HG03025 (cell line): ENCODE results near the gene RPP25.
A peak's percentile ranks its signal among the peaks of the same experiment; 100 is the strongest.
"Not testable (repeated sequence)": the region's sequence is repeated elsewhere in the genome, so short reads cannot be mapped to it uniquely, and the experiment has no call there.

Experiments used
- ATAC-seq: cut with Tn5 transposase; IDR thresholded peaks from one replicate; pipeline ENCODE4 v1.9.1; 2021; ENCODE audit warnings: mild to moderate bottlenecking, moderate library complexity; ENCODE audit not compliant: unreplicated experiment, low FRiP score

RPP25 gene

GRCh38 chr15:74963213-74963612, 6.6 kb upstream of the RPP25 start:
- no peak for ATAC-seq

GRCh38 chr15:74962671-74963070, 6.1 kb upstream of the RPP25 start:
- no peak for ATAC-seq

- no peak for ATAC-seq
Measured at GRCh38 chr15:74962219-74962618, 5.6 kb upstream of the RPP25 start.

GRCh38 chr15:74961616-74962015, 5.0 kb upstream of the RPP25 start:
- no peak for ATAC-seq

GRCh38 chr15:74960995-74961588, 4.5 kb upstream of the RPP25 start:
- no peak for ATAC-seq

GRCh38 chr15:74960286-74960685, 3.7 kb upstream of the RPP25 start:
- ATAC-seq = no peak

- no peak for ATAC-seq
Measured at GRCh38 chr15:74959586-74959939, 3.0 kb upstream of the RPP25 start.

GRCh38 chr15:74958908-74959585, 2.5 kb upstream of the RPP25 start:
- no peak for ATAC-seq

- ATAC-seq = no peak
Measured at GRCh38 chr15:74958320-74958907, 1.8 kb upstream of the RPP25 start.

GRCh38 chr15:74957476-74958035, 984 bp upstream of the RPP25 start:
- no peak for ATAC-seq

GRCh38 chr15:74955796-74956647, 550 bp downstream of the RPP25 start:
- ATAC-seq = peak; percentile 34

GRCh38 chr15:74955017-74955416, 1.6 kb downstream of the RPP25 start:
- no peak for ATAC-seq

- ATAC-seq = no peak
Measured at GRCh38 chr15:74954515-74954914, 2.1 kb downstream of the RPP25 start.

- no peak for ATAC-seq
Measured at GRCh38 chr15:74951006-74951405, 5.6 kb downstream of the RPP25 start.

GRCh38 chr15:74950078-74950908, 6.3 kb downstream of the RPP25 start:
- no peak for ATAC-seq

GRCh38 chr15:74937590-74938371, 18.8 kb downstream of the RPP25 start, which contains the start of gene COX5A:
Gene COX5A, minus strand, starts transcription at chr15:74938073. Its CDS starts 59 bp downstream, at chr15:74938014.
- ATAC-seq = peak; percentile 80

- no peak for ATAC-seq
Measured at GRCh38 chr15:74937272-74937589, 19.3 kb downstream of the RPP25 start.

- not testable (repeated sequence) for ATAC-seq
Measured at GRCh38 chr15:74935193-74935592, 21.4 kb downstream of the RPP25 start.

- no peak for ATAC-seq
Measured at GRCh38 chr15:74933573-74933972, 23.0 kb downstream of the RPP25 start.
